SU-DHL-6 (cell line): ENCODE data around the gene NCKAP5.
"Not testable (repeated sequence)": the region's sequence is repeated elsewhere in the genome, so short reads cannot be mapped to it uniquely, and the experiment has no call there.

Experiments used
- H2AFZ ChIP-seq: fragments of 200-600 bp; sonication (generic); 2 replicates; pipeline ENCODE4 v1.6.1; 2014; ENCODE audit warnings: low read depth, mild to moderate bottlenecking, moderate library complexity, mixed read lengths, antibody characterized with exemption, low read length; ENCODE audit not compliant: severe bottlenecking
- H3F3A ChIP-seq: fragments of 200-600 bp; shearing (Covaris generic); 2 replicates; pipeline ENCODE4 v1.6.0; 2016; ENCODE audit warnings: antibody characterized with exemption, mild to moderate bottlenecking; ENCODE audit not compliant: insufficient read depth
- H3K27ac ChIP-seq: fragments of 200-600 bp; sonication (generic); 2 replicates; pipeline ENCODE4 v1.5.1; 2016; ENCODE audit warnings: low read depth, mild to moderate bottlenecking, low read length, moderate library complexity, mixed read lengths
- H3K27me3 ChIP-seq: fragments of 200-600 bp; sonication (generic), shearing (Covaris generic); 2 replicates; pipeline ENCODE4 v1.6.0; 2014; ENCODE audit warnings: mild to moderate bottlenecking, low read length
- H3K36me3 ChIP-seq: fragments of 200-600 bp; sonication (generic); 2 replicates; pipeline ENCODE4 v1.6.1; 2014; ENCODE audit warnings: mild to moderate bottlenecking, low read length, mixed read lengths
- H3K4me2 ChIP-seq: fragments of 300-600, 200-600 bp; shearing (Covaris generic), sonication (generic); 2 replicates; pipeline ENCODE4 v1.6.0; 2014; ENCODE audit warnings: low read length, low read depth, mild to moderate bottlenecking; ENCODE audit not compliant: poor library complexity, severe bottlenecking
- H3K4me3 ChIP-seq: fragments of 200-600 bp; sonication (generic); 2 replicates; pipeline ENCODE4 v1.5.1; 2014; ENCODE audit warnings: antibody characterized with exemption, low read length, mild to moderate bottlenecking, mixed read lengths; ENCODE audit not compliant: insufficient read depth, poor library complexity, severe bottlenecking
- H3K79me2 ChIP-seq: fragments of 200-600 bp; sonication (generic); 2 replicates; pipeline ENCODE4 v1.6.1; 2014; ENCODE audit warnings: mild to moderate bottlenecking, low read length, moderate library complexity; ENCODE audit not compliant: insufficient read depth
- H3K9ac ChIP-seq: fragments of 200-600 bp; sonication (generic); 2 replicates; pipeline ENCODE4 v1.7.0; 2014; ENCODE audit warnings: mild to moderate bottlenecking, low read length
- H3K9me2 ChIP-seq: fragments of 200-600 bp; sonication (generic); replicated peaks from 2 replicates; pipeline ENCODE4 v1.6.1; 2014; ENCODE audit warnings: low read length; ENCODE audit not compliant: insufficient read depth
- H3K9me3 ChIP-seq: fragments of 200-600 bp; sonication (generic); 2 replicates; pipeline ENCODE4 v1.6.1; 2014; ENCODE audit warnings: low read length, mixed read lengths; ENCODE audit not compliant: insufficient read depth
- H4K20me1 ChIP-seq: fragments of 200-600 bp; sonication (generic); 2 replicates; pipeline ENCODE4 v1.6.1; 2014; ENCODE audit warnings: low read depth, mild to moderate bottlenecking, antibody characterized with exemption, low read length, moderate library complexity, mixed read lengths
- EZH2phosphoT487 ChIP-seq: fragments of 200-600 bp; sonication (generic), shearing (Covaris generic); conservative IDR thresholded peaks from 2 replicates; pipeline ENCODE4 v1.6.1; 2018; ENCODE audit warnings: mild to moderate bottlenecking, antibody characterized with exemption, low read length, moderate library complexity, mixed read lengths
- TF ChIP-seq, protein P1 (sequence below): fragments of 200-600 bp; sonication (generic); IDR thresholded peaks from one replicate; pipeline ENCODE4 v1.5.1; 2017; ENCODE audit warnings: antibody characterized with exemption, mild to moderate bottlenecking, low read length, moderate library complexity; ENCODE audit not compliant: insufficient read depth, poor library complexity, severe bottlenecking

Gene NCKAP5

GRCh38 chr2:133476286-133476685, 92.0 kb downstream of the NCKAP5 start:
- Histone ChIP-seq H2AFZ (no peak overlapping the region), H3K9me3 (no peaks in the 10 kb centered on the region), H3K4me3 (no peak overlapping the region), H3K27me3 (no peaks in the 10 kb centered on the region), H3K79me2 (no peaks in the 10 kb centered on the region), H3K36me3 (no peaks in the 10 kb centered on the region), H3K4me2 (no peak overlapping the region), H3K27ac (no peak overlapping the region), H3F3A (no peaks in the 10 kb centered on the region), H3K9ac (no peak overlapping the region), H4K20me1 (no peaks in the 10 kb centered on the region), H3K9me2 (no peaks in the 10 kb centered on the region)
- no peak for TF ChIP-seq EZH2phosphoT487
- TF ChIP-seq, protein P1, sequence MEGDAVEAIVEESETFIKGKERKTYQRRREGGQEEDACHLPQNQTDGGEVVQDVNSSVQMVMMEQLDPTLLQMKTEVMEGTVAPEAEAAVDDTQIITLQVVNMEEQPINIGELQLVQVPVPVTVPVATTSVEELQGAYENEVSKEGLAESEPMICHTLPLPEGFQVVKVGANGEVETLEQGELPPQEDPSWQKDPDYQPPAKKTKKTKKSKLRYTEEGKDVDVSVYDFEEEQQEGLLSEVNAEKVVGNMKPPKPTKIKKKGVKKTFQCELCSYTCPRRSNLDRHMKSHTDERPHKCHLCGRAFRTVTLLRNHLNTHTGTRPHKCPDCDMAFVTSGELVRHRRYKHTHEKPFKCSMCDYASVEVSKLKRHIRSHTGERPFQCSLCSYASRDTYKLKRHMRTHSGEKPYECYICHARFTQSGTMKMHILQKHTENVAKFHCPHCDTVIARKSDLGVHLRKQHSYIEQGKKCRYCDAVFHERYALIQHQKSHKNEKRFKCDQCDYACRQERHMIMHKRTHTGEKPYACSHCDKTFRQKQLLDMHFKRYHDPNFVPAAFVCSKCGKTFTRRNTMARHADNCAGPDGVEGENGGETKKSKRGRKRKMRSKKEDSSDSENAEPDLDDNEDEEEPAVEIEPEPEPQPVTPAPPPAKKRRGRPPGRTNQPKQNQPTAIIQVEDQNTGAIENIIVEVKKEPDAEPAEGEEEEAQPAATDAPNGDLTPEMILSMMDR: no peak

- H3K27ac ChIP-seq: no peak overlapping the region
- no peak for TF ChIP-seq EZH2phosphoT487
- TF ChIP-seq, protein P1: no peak
Observed at GRCh38 chr2:133475610-133476009, 92.7 kb downstream of the NCKAP5 start.

GRCh38 chr2:133470446-133470845, 97.8 kb downstream of the NCKAP5 start:
- H3K4me2 ChIP-seq, H3K9me2 ChIP-seq, H3K4me3 ChIP-seq, H3K27ac ChIP-seq, H3K9ac ChIP-seq, H3K36me3 ChIP-seq, H2AFZ ChIP-seq, H3K79me2 ChIP-seq, H3K9me3 ChIP-seq, H3F3A ChIP-seq, H4K20me1 ChIP-seq, H3K27me3 ChIP-seq: not testable (repeated sequence)

More at GRCh38 chr2:133475610-133476009, 92.7 kb downstream of the NCKAP5 start:
- Histone ChIP-seq H4K20me1 (no peaks in the 10 kb centered on the region), H3K9ac (no peak overlapping the region), H3K4me2 (no peak overlapping the region), H3K4me3 (no peak overlapping the region), H3K9me3 (no peaks in the 10 kb centered on the region), H3K79me2 (no peaks in the 10 kb centered on the region), H3K36me3 (no peaks in the 10 kb centered on the region), H3K9me2 (no peaks in the 10 kb centered on the region), H3K27me3 (no peaks in the 10 kb centered on the region), H3F3A (no peaks in the 10 kb centered on the region), H2AFZ (no peak overlapping the region)

DNA sequence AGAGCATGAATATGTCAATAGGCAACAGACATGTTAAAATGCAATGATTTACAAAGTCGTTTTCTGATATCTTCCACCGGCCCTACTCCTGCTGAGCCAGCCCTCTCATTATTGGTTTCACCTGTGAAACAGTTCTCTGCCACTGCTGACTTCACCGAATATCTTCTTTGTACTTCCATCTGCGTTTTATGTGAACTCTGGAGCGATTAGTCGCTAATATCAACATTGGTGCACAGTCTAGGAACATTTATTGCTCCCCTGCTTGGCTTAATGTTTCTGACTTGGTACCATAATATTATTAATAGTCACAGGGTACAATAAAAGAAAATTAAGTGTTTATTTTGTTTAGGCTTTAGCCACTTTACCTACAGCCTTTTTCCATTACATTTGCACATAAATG, 105.5 kb downstream of the NCKAP5 start:
- Histone ChIP-seq H3K9ac (no peak overlapping the region), H3K9me3 (no peaks in the 10 kb centered on the region), H3K4me3 (no peak overlapping the region), H3K4me2 (no peak overlapping the region), H3K27ac (no peak overlapping the region), H3K36me3 (no peaks in the 10 kb centered on the region), H3K9me2 (no peaks in the 10 kb centered on the region), H3F3A (no peaks in the 10 kb centered on the region), H2AFZ (no peak overlapping the region), H4K20me1 (no peaks in the 10 kb centered on the region), H3K79me2 (no peaks in the 10 kb centered on the region), H3K27me3 (no peaks in the 10 kb centered on the region)
- no peak for TF ChIP-seq EZH2phosphoT487
- TF ChIP-seq, protein P1: no peak
